Esophagus muscularis mucosa (tissue), 4 donors: ENCODE data around the gene IL12RB2. TPM values are rescaled to one million over a fixed set of nuclear protein-coding genes. Genes with fewer than 3 reads are reported as not detected.

Experiments used
- DNase-seq: peaks from one replicate; pipeline ENCODE4 v3.0.0-alpha.2; 2017; ENCODE audit errors: extremely low spot score
- H3K27ac ChIP-seq, 4 donors: fragments of 200-600 bp; sonication (generic); replicated peaks in 1 of 4; 1 replicate in 3 of 4; 2 replicates in 1 of 4; pipeline ENCODE4 v1.5.1; 2016 to 2019; ENCODE audit warnings: mild to moderate bottlenecking in 1 of 4
- H3K27me3 ChIP-seq, 4 donors: fragments of 200-600 bp; sonication (generic); one replicate each; pipeline versions ENCODE4 v1.5.1 to v1.6.0; 2016 to 2019
- H3K36me3 ChIP-seq, 4 donors: fragments of 200-600 bp; sonication (generic); one replicate each; pipeline ENCODE4 v1.5.1; 2016 to 2019
- H3K4me1 ChIP-seq, 4 donors: fragments of 200-600 bp; sonication (generic); one replicate each; pipeline ENCODE4 v1.5.1; 2016 to 2019
- H3K4me3 ChIP-seq, 4 donors: fragments of 200-600 bp; sonication (generic); 1 replicate in 2 of 4; 2 replicates in 2 of 4; pipeline ENCODE4 v1.5.1; 2016 to 2019; ENCODE audit warnings: mild to moderate bottlenecking in 4 of 4, moderate library complexity in 1 of 4
- H3K9me3 ChIP-seq, 4 donors: fragments of 200-600 bp; sonication (generic); 1 replicate in 3 of 4; 2 replicates in 1 of 4; pipeline ENCODE4 v1.5.1; 2016 to 2019
- EP300 ChIP-seq: sonication (generic); formaldehyde crosslinking; IDR thresholded peaks from one replicate; pipeline ENCODE4 v1.6.1; 2017; ENCODE audit warnings: antibody characterized with exemption
- POLR2A ChIP-seq: fragments of 450-650 bp; IDR thresholded peaks from one replicate; pipeline ENCODE4 v1.6.1; 2017; ENCODE audit warnings: antibody characterized with exemption, moderate library complexity, mild to moderate bottlenecking, low read depth
- POLR2AphosphoS5 ChIP-seq, 2 donors: sonication (generic); formaldehyde crosslinking; IDR thresholded peaks; one replicate each; pipeline ENCODE4 v1.6.1; 2017; ENCODE audit warnings: antibody characterized with exemption in 2 of 2
- WGBS: methylation state at CpG from one replicate; pipeline ENCODE4 v1.1.5; 2018; 5-methylcytosine and 5-hydroxymethylcytosine counted together
- intact Hi-C: fragments of 100-400 bp; cut with DNase I; formaldehyde crosslinking; loops from one replicate; pipeline ENCODE4 v1.15.1; 2023
- total RNA-seq, 4 donors: library from RNA; depleted of rRNA; stranded (reverse); fragments of >200 nt; gene quantifications; one replicate each; pipeline versions ENCODE4 v1.1.0 to v1.2.1, GENCODE V29; 2016
- TF ChIP-seq, protein P1 (sequence below), 3 experiments: fragments of 200-600 bp in 2 of 3; fragments of 450-650 bp in 1 of 3; sonication (generic) in 2 of 3; IDR thresholded peaks; one replicate each; pipeline ENCODE4 v1.5.1; 2017 to 2019; ENCODE audit warnings: antibody characterized with exemption in 3 of 3, mild to moderate bottlenecking in 2 of 3, moderate library complexity in 1 of 3

IL12RB2 gene
- total RNA-seq, result 1 to 10 TPM in 1 of 4 donors, under 1 TPM in 2, not detected in 1; 0.29 to 1.3 (median 0.65) TPM

GRCh38 chr1:67307251-67308060 lies at the start of gene IL12RB2:
IL12RB2 (plus strand) TSS chr1:67307873; CDS start chr1:67320369, 12,496 bp downstream.
- peak within 1 kb of the TSS; percentile 47 to 61 (median 49) for H3K4me3 ChIP-seq
- H3K27ac ChIP-seq, result peak within 1 kb of the TSS in 1 of 4 donors; percentile 13
- H3K9me3 ChIP-seq, result no peaks in the 10 kb centered on the region
- 7% methylated on average over 41 of the region's 75 CpGs for WGBS
- DNase-seq, result no peak
- H3K36me3 ChIP-seq, result no peaks in the 10 kb centered on the region
- H3K27me3 ChIP-seq, result peaks cover 0 to 25% (median 17%) of the 10 kb centered on the region in 4 donors
- peaks cover 5 to 13% (median 12%) of the 10 kb centered on the region in 4 donors for H3K4me1 ChIP-seq
- intact Hi-C loops, result no loop called here
- TF ChIP-seq EP300 (no peak), POLR2A (no peak), POLR2AphosphoS5 (IDR thresholded peaks at IDR 0.05) (no peak)
- TF ChIP-seq, protein P1, sequence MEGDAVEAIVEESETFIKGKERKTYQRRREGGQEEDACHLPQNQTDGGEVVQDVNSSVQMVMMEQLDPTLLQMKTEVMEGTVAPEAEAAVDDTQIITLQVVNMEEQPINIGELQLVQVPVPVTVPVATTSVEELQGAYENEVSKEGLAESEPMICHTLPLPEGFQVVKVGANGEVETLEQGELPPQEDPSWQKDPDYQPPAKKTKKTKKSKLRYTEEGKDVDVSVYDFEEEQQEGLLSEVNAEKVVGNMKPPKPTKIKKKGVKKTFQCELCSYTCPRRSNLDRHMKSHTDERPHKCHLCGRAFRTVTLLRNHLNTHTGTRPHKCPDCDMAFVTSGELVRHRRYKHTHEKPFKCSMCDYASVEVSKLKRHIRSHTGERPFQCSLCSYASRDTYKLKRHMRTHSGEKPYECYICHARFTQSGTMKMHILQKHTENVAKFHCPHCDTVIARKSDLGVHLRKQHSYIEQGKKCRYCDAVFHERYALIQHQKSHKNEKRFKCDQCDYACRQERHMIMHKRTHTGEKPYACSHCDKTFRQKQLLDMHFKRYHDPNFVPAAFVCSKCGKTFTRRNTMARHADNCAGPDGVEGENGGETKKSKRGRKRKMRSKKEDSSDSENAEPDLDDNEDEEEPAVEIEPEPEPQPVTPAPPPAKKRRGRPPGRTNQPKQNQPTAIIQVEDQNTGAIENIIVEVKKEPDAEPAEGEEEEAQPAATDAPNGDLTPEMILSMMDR (IDR thresholded peaks at IDR 0.05), result no peak

- intact Hi-C loops, result no loop called here
Measured at GRCh38 chr1:67261680-67262079, 46.0 kb upstream of the IL12RB2 start.

GRCh38 chr1:67262735-67263134 lies 44.9 kb upstream of the IL12RB2 start:
- TF ChIP-seq POLR2A (no peak), EP300 (no peak), POLR2AphosphoS5 (IDR thresholded peaks at IDR 0.05) (no peak)
- TF ChIP-seq, protein P1 (IDR thresholded peaks at IDR 0.05), result no peak
- H3K27ac ChIP-seq, result no peak overlapping the region
- WGBS, result 75% methylated on average over 5 of the region's 5 CpGs

More at GRCh38 chr1:67261680-67262079, 46.0 kb upstream of the IL12RB2 start:
- Histone ChIP-seq H3K9me3 (no peaks in the 10 kb centered on the region), H3K4me1 (no peaks in the 10 kb centered on the region), H3K4me3 (no peak overlapping the region), H3K36me3 (no peaks in the 10 kb centered on the region), H3K27ac (no peak overlapping the region), H3K27me3 (no peaks in the 10 kb centered on the region)
- TF ChIP-seq POLR2A (no peak), POLR2AphosphoS5 (IDR thresholded peaks at IDR 0.05) (no peak), EP300 (no peak)
- TF ChIP-seq, protein P1 (IDR thresholded peaks at IDR 0.05), result no peak
- no peak for DNase-seq
- 15% methylated on average over 4 of the region's 4 CpGs for WGBS

GRCh38 chr1:67264152-67264551 lies 43.5 kb upstream of the IL12RB2 start:
- no peak overlapping the region for H3K4me3 ChIP-seq
- no peaks in the 10 kb centered on the region for H3K4me1 ChIP-seq
- H3K27me3 ChIP-seq, result no peaks in the 10 kb centered on the region
- no peaks in the 10 kb centered on the region for H3K36me3 ChIP-seq
- no peak overlapping the region for H3K27ac ChIP-seq
- no peaks in the 10 kb centered on the region for H3K9me3 ChIP-seq
- no peak for DNase-seq
- intact Hi-C loops, result no loop called here
- no peak for TF ChIP-seq EP300

More at GRCh38 chr1:67262735-67263134, 44.9 kb upstream of the IL12RB2 start:
- no peaks in the 10 kb centered on the region for H3K36me3 ChIP-seq
- H3K4me3 ChIP-seq, result no peak overlapping the region
- intact Hi-C loops, result no loop called here
- H3K9me3 ChIP-seq, result no peaks in the 10 kb centered on the region
- no peaks in the 10 kb centered on the region for H3K4me1 ChIP-seq
- DNase-seq, result no peak
- H3K27me3 ChIP-seq, result no peaks in the 10 kb centered on the region

DNA sequence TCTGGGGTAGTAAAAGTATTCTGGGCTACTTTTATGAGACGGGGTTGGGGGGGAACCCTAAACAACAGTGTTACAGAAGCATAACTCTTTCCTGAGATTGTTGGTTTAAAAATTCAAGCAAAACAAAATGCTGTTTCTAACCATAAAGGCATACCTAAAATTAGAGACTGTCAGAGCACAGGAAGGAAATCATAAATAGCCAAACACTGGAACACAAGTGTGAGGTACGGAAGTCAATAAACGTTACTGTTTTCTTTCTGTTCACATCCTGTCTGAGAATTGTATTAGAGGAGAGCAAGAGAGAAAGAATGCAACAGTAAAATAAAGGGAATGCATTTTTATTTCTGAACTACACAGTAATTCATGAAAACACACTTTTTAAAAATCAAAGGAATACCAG lies 42.8 kb upstream of the IL12RB2 start:
- Histone ChIP-seq H3K27ac (no peak overlapping the region), H3K36me3 (no peaks in the 10 kb centered on the region), H3K27me3 (no peaks in the 10 kb centered on the region), H3K4me3 (no peak overlapping the region), H3K4me1 (no peaks in the 10 kb centered on the region), H3K9me3 (no peaks in the 10 kb centered on the region)
- TF ChIP-seq, protein P1 (IDR thresholded peaks at IDR 0.05), result no peak
- TF ChIP-seq POLR2AphosphoS5 (IDR thresholded peaks at IDR 0.05) (no peak), POLR2A (no peak), EP300 (no peak)
- intact Hi-C loops, result no loop called here
- WGBS, result 67% methylated on average over 3 of the region's 3 CpGs
- no peak for DNase-seq
